GM19455 (cell line): Measurements from ENCODE around the gene BEND6.
A peak's percentile ranks its signal among the peaks of the same experiment; 100 is the strongest.
"Not testable (repeated sequence)": the region's sequence is repeated elsewhere in the genome, so short reads cannot be mapped to it uniquely, and the experiment has no call there.

Source experiments
- ATAC-seq: cut with Tn5 transposase; IDR thresholded peaks from one replicate; pipeline ENCODE4 v1.9.1; 2021; ENCODE audit not compliant: unreplicated experiment

BEND6 gene

GRCh38 chr6:56977192-56977591, 22.3 kb downstream of the BEND6 start:
- ATAC-seq = no peak

GRCh38 chr6:56978530-56978929, 23.6 kb downstream of the BEND6 start:
- no peak for ATAC-seq

GRCh38 chr6:56984361-56984760, 29.5 kb downstream of the BEND6 start:
- no peak for ATAC-seq

DNA sequence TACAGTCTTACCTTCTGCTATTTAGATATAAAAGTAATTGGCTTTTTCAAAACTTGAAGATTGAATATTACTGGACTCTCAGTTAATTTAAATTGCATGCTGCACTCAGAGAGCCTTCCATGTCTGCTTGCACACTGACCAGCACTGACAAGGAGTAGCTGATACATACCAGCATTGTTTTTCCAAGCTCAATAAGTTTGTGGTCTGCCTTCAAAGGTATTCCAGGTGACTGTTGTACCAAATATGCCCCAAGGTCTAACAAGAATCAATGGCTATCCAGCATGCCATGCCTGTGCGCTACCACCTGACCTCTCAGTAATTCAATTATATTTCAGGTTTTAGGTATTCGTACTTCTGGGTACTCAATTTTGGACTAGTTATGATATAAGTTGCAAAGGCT, 30.0 kb downstream of the BEND6 start:
- ATAC-seq = no peak

GRCh38 chr6:56986611-56987010, 31.7 kb downstream of the BEND6 start:
- ATAC-seq = no peak

DNA sequence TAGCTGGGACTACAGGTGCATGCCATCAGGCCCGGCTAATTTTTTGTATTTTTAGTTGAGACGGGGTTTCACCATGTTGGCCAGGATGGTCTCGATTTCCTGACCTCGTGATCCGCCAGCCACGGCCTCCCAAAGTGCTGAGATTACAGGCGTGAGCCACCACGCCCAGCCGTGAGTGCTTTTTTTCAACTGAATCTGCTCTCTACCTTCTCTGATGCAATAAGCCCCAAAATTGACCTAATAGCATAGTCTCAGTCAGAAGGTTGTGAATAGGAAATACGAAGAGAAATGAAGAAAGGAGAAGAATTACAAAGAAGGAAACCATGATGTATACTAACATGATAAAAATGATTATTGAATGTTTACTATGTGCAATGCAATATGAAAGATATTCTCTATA, 33.2 kb downstream of the BEND6 start:
- ATAC-seq = no peak

- ATAC-seq = no peak
These were observed 37.1 kb downstream of the BEND6 start for GRCh38 chr6:56992036-56992435.

- no peak for ATAC-seq
These were observed 37.8 kb downstream of the BEND6 start for GRCh38 chr6:56992703-56993102.

- ATAC-seq = no peak
These were observed 40.5 kb downstream of the BEND6 start for GRCh38 chr6:56995347-56995902.

GRCh38 chr6:56996401-56996800, 41.5 kb downstream of the BEND6 start:
- no peak for ATAC-seq

DNA sequence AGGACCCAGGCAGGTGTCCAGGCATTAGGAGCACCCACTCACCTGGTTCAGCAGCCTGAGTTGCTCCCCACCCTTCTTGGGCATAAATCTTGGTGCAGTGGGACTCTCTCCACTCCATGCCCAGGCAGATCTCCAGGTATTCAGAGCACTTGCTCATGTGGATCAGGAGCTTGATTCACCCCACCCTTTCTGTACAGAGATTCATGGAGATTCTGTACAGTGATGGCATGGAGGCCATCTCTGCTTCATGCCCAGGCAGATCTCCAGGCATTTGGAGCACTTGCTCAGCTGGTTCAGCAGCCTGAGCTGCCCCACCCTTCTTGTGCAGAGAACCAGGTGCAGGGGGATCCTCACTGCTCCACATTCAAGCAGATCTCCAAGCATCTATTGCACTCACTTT, 44.1 kb downstream of the BEND6 start:
- no peak for ATAC-seq

DNA sequence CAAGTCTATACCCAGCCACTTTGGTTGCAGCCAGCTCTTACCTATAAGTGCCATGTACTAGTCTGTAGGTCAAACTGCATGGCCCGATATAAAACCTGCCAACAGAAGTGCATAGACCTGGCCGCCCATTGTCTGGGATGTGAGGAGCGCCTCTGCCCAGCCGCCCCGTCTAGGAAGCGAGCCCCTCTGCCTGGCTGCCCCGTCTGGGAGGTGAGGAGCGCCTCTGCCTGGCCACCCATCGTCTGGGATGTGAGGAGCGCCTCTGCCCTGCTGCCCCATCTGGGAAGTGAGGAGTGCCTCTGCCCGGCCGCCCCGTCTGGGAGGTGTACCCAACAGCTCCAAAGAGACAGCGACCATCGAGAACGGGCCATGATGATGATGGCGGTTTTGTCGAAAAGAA, 44.8 kb downstream of the BEND6 start:
- not testable (repeated sequence) for ATAC-seq

DNA sequence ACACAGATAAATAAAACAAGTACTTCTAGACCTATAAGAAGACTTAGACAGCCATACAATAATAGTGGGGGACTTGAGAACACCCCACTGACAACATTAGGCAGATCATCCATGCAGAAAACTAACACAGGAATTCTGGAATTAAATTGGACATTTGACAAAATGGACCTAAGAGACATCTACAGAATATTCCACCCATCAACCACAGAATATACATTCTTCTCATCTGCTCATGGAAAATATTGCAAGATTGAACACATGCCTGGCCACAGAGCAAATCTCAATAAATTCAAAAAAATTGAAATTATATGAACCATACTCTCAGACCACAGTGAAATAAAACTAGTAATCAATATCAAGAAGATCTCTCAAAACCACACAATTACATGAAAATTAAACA, 47.3 kb downstream of the BEND6 start:
- ATAC-seq = no peak

- ATAC-seq = no peak
These were observed 49.4 kb downstream of the BEND6 start for GRCh38 chr6:57004292-57004691.

DNA sequence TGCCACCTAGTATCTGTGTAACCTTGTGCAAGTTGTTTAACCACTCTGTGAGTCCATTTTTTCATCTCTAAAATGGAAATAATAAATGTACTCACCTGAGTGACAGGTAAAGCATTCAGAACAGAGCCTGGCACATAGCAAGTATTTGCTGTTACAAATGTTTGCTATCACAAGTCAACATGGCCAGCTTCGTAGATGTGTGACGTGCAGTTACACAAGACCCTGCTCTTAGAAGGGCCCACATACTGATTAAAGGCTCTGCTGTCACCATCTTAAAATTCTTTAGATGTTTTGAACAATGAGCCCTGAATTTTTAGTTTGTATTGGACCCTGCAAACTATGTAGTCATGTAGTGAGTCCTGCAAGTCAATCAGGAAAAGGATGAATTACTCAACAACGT, 51.2 kb downstream of the BEND6 start:
- no peak for ATAC-seq

GRCh38 chr6:57008069-57008468, 53.2 kb downstream of the BEND6 start:
- ATAC-seq = not testable (repeated sequence)

GRCh38 chr6:57013521-57013926, 58.6 kb downstream of the BEND6 start:
- ATAC-seq = no peak

GRCh38 chr6:57017069-57017468, 62.2 kb downstream of the BEND6 start:
- ATAC-seq = no peak

GRCh38 chr6:57017841-57018240, 62.9 kb downstream of the BEND6 start:
- no peak for ATAC-seq

- no peak for ATAC-seq
These were observed 64.5 kb downstream of the BEND6 start for GRCh38 chr6:57019434-57019833.

- ATAC-seq = peak; percentile 73
These were observed 66.3 kb downstream of the BEND6 start for GRCh38 chr6:57021086-57021720.

DNA sequence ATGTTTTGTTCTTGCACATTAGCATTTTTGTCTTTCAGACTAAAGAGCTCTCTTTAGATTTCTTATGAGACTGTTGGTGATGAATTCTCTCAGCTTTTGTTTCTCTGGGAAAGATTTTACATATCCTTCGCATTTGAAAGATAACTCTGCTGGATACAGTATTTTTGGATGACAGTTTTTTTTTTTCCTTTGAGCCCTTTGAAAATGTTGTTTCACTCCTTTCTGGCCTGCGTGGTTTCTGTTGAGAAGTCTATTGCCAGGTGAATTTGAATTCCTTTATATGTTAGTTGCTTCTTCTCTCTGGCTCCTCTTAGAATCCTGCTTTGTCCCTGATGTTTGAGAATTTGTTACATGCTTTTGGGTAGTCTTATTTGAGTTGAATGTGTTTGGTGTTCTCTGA, 69.4 kb downstream of the BEND6 start:
- ATAC-seq = no peak

GRCh38 chr6:57024775-57025174, 69.9 kb downstream of the BEND6 start:
- ATAC-seq = no peak
